Large intestine (tissue), 3 donors: ENCODE results near the gene RBAK. TPM values are rescaled to one million over a fixed set of nuclear protein-coding genes. Genes with fewer than 3 reads are reported as not detected.
"Not testable (repeated sequence)": the region's sequence is repeated elsewhere in the genome, so short reads cannot be mapped to it uniquely, and the experiment has no call there.

ENCODE experiments used
- DNase-seq, 2 donors: peaks; one replicate each; pipeline versions ENCODE4 v3.0.0 to v3.0.0-alpha.2; 2013
- H3K27ac ChIP-seq: one replicate; pipeline ENCODE4 v1.5.1; 2013; ENCODE audit warnings: low read length
- H3K27me3 ChIP-seq: 2 replicates; pipeline ENCODE4 v1.6.1; 2013; ENCODE audit warnings: low read length; ENCODE audit not compliant: control insufficient read depth, insufficient read depth
- H3K36me3 ChIP-seq: 2 replicates; pipeline ENCODE4 v1.6.1; 2013; ENCODE audit warnings: low read length; ENCODE audit not compliant: control insufficient read depth, insufficient read depth
- H3K4me1 ChIP-seq: one replicate; pipeline ENCODE4 v1.6.1; 2013; ENCODE audit warnings: low read length; ENCODE audit not compliant: control insufficient read depth, insufficient read depth
- H3K4me3 ChIP-seq: one replicate; pipeline ENCODE4 v1.5.1; 2013; ENCODE audit warnings: low read length
- H3K9me3 ChIP-seq: one replicate; pipeline ENCODE4 v1.6.1; 2013; ENCODE audit warnings: mild to moderate bottlenecking, low read depth, low read length, moderate library complexity; ENCODE audit not compliant: control insufficient read depth
- WGBS: methylation state at CpG from one replicate; pipeline ENCODE4 v1.1.5; 2013; ENCODE audit warnings: low lambda C conversion rate; ENCODE audit not compliant: insufficient coverage; 5-methylcytosine and 5-hydroxymethylcytosine counted together
- polyA plus RNA-seq: library from polyadenylated mRNA; unstranded; fragments of 120-200 nt; gene quantifications from one replicate; pipeline ENCODE4 v1.2.1, GENCODE V29; 2013

The RBAK gene
- polyA plus RNA-seq, 1 donor, result 13.7 TPM

GRCh38 chr7:5015936-5016335 lies 29.7 kb upstream of the RBAK start:
- not testable (repeated sequence) for H3K4me1 ChIP-seq, DNase-seq, H3K9me3 ChIP-seq, H3K27ac ChIP-seq, H3K36me3 ChIP-seq, H3K4me3 ChIP-seq, H3K27me3 ChIP-seq
- WGBS, result 100% methylated on average over 1 of the region's 6 CpGs

GRCh38 chr7:5017626-5018025 lies 28.0 kb upstream of the RBAK start:
- not testable (repeated sequence) for H3K4me1 ChIP-seq, DNase-seq, H3K27ac ChIP-seq, H3K9me3 ChIP-seq, H3K36me3 ChIP-seq, H3K27me3 ChIP-seq, H3K4me3 ChIP-seq
- 100% methylated on average over 1 of the region's 12 CpGs for WGBS

- H3K27me3 ChIP-seq, result no peaks in the 10 kb centered on the region
- DNase-seq, result no peak
- H3K9me3 ChIP-seq, result no peaks in the 10 kb centered on the region
- 100% methylated on average over 1 of the region's 9 CpGs for WGBS
- no peak overlapping the region for H3K27ac ChIP-seq
- no peak overlapping the region for H3K4me3 ChIP-seq
- no peaks in the 10 kb centered on the region for H3K4me1 ChIP-seq
- peaks cover 2% of the 10 kb centered on the region for H3K36me3 ChIP-seq
Observed at GRCh38 chr7:5020098-5020497, 25.6 kb upstream of the RBAK start.

GRCh38 chr7:5020976-5021550 lies 24.6 kb upstream of the RBAK start:
- WGBS, result no CpG with 5 or more reads among the region's 14 CpGs
- DNase-seq, H3K4me1 ChIP-seq, H3K9me3 ChIP-seq, H3K36me3 ChIP-seq, H3K4me3 ChIP-seq, H3K27ac ChIP-seq, H3K27me3 ChIP-seq: not testable (repeated sequence)

GRCh38 chr7:5023626-5024025 lies 22.0 kb upstream of the RBAK start:
- not testable (repeated sequence) for H3K4me1 ChIP-seq, H3K27me3 ChIP-seq, H3K36me3 ChIP-seq, H3K9me3 ChIP-seq, DNase-seq, H3K27ac ChIP-seq, H3K4me3 ChIP-seq
- no CpG with 5 or more reads among the region's 12 CpGs for WGBS

- H3K36me3 ChIP-seq, H3K4me1 ChIP-seq, H3K27me3 ChIP-seq, DNase-seq, H3K27ac ChIP-seq, H3K9me3 ChIP-seq, H3K4me3 ChIP-seq: not testable (repeated sequence)
- no CpG with 5 or more reads among the region's 14 CpGs for WGBS
Observed at GRCh38 chr7:5027796-5028410, 17.8 kb upstream of the RBAK start.

- not testable (repeated sequence) for DNase-seq, H3K4me1 ChIP-seq, H3K27me3 ChIP-seq, H3K36me3 ChIP-seq, H3K4me3 ChIP-seq, H3K9me3 ChIP-seq, H3K27ac ChIP-seq
- no CpG with 5 or more reads among the region's 10 CpGs for WGBS
Observed at GRCh38 chr7:5033186-5033585, 12.5 kb upstream of the RBAK start.

GRCh38 chr7:5035276-5035675 lies 10.4 kb upstream of the RBAK start:
- no peaks in the 10 kb centered on the region for H3K4me1 ChIP-seq
- H3K36me3 ChIP-seq, result no peaks in the 10 kb centered on the region
- no CpG with 5 or more reads among the region's 9 CpGs for WGBS
- no peaks in the 10 kb centered on the region for H3K9me3 ChIP-seq
- H3K27me3 ChIP-seq, result no peaks in the 10 kb centered on the region
- no peak overlapping the region for H3K4me3 ChIP-seq
- DNase-seq, result no peak
- no peak overlapping the region for H3K27ac ChIP-seq

GRCh38 chr7:5036446-5036845 lies 9.2 kb upstream of the RBAK start:
- Histone ChIP-seq H3K9me3 (no peaks in the 10 kb centered on the region), H3K4me3 (no peak overlapping the region), H3K27ac (no peak overlapping the region), H3K27me3 (no peaks in the 10 kb centered on the region), H3K4me1 (no peaks in the 10 kb centered on the region), H3K36me3 (no peaks in the 10 kb centered on the region)
- WGBS, result 80% methylated on average over 1 of the region's 9 CpGs
- DNase-seq, result no peak

GRCh38 chr7:5041047-5041446 lies 4.6 kb upstream of the RBAK start:
- no peak overlapping the region for H3K27ac ChIP-seq
- no peaks in the 10 kb centered on the region for H3K9me3 ChIP-seq
- H3K36me3 ChIP-seq, result no peaks in the 10 kb centered on the region
- H3K27me3 ChIP-seq, result no peaks in the 10 kb centered on the region
- WGBS, result no CpG with 5 or more reads among the region's 5 CpGs
- H3K4me3 ChIP-seq, result no peak overlapping the region
- DNase-seq, result no peak
- no peaks in the 10 kb centered on the region for H3K4me1 ChIP-seq

GRCh38 chr7:5043661-5044060 lies 2.0 kb upstream of the RBAK start:
- Histone ChIP-seq H3K27ac (no peak overlapping the region), H3K4me3 (no peak overlapping the region), H3K9me3 (no peaks in the 10 kb centered on the region), H3K36me3 (no peaks in the 10 kb centered on the region), H3K4me1 (no peaks in the 10 kb centered on the region), H3K27me3 (no peaks in the 10 kb centered on the region)
- DNase-seq, result no peak
- WGBS, result no CpG with 5 or more reads among the region's 2 CpGs
